ENCODE data around the gene KRTAP4-1.
"Not testable (repeated sequence)": the region's sequence is repeated elsewhere in the genome, so short reads cannot be mapped to it uniquely, and the experiment has no call there.

KRTAP4-1 gene

GRCh38 chr17:41184480-41184961 lies at the start of gene KRTAP4-1:
Gene KRTAP4-1, minus strand, starts transcription at chr17:41184911. Its CDS starts 57 bp downstream, at chr17:41184854.
- no peak for DNase-seq

GRCh38 chr17:41232399-41233105 lies 47.8 kb upstream of the KRTAP4-1 start, which contains the start of gene KRTAP9-3:
Gene KRTAP9-3, plus strand, starts transcription at chr17:41232449. Its CDS starts 53 bp downstream, at chr17:41232502.
- not testable (repeated sequence) for DNase-seq

GRCh38 chr17:41231731-41232130 lies 47.0 kb upstream of the KRTAP4-1 start:
- no peak for DNase-seq

GRCh38 chr17:41230094-41230493 lies 45.4 kb upstream of the KRTAP4-1 start:
- DNase-seq: no peak

- DNase-seq: not testable (repeated sequence)
Observed at GRCh38 chr17:41226598-41227095, 41.9 kb upstream of the KRTAP4-1 start, which contains the start of gene KRTAP9-2. Gene KRTAP9-2, plus strand, starts transcription at chr17:41226648. Its CDS starts 7 bp downstream, at chr17:41226655.

GRCh38 chr17:41226051-41226450 lies 41.3 kb upstream of the KRTAP4-1 start:
- no peak for DNase-seq

- no peak for DNase-seq
Observed at GRCh38 chr17:41223821-41224220, 39.1 kb upstream of the KRTAP4-1 start.

GRCh38 chr17:41215681-41216080 lies 31.0 kb upstream of the KRTAP4-1 start:
- no peak for DNase-seq

GRCh38 chr17:41212524-41213169 lies 27.9 kb upstream of the KRTAP4-1 start:
- DNase-seq: no peak

GRCh38 chr17:41211845-41212466 lies 27.2 kb upstream of the KRTAP4-1 start:
- DNase-seq: no peak

- DNase-seq: no peak
Observed at GRCh38 chr17:41199421-41200078, 14.8 kb upstream of the KRTAP4-1 start.

- no peak for DNase-seq
Observed at GRCh38 chr17:41196068-41196467, 11.4 kb upstream of the KRTAP4-1 start.

GRCh38 chr17:41190328-41190727 lies 5.6 kb upstream of the KRTAP4-1 start:
- DNase-seq: no peak

- DNase-seq: not testable (repeated sequence)
Observed at GRCh38 chr17:41189837-41190318, 5.2 kb upstream of the KRTAP4-1 start, which contains the start of gene KRTAP9-1. Gene KRTAP9-1, plus strand, starts transcription at chr17:41189887. Its CDS starts 0 bp downstream, at chr17:41189887.

- DNase-seq: no peak
Observed at GRCh38 chr17:41186872-41187271, 2.2 kb upstream of the KRTAP4-1 start.

- DNase-seq: no peak
Observed at GRCh38 chr17:41185001-41185400, 290 bp upstream of the KRTAP4-1 start.

- no peak for DNase-seq
Observed at GRCh38 chr17:41178843-41179616, 5.7 kb downstream of the KRTAP4-1 start.

- DNase-seq: no peak
Observed at GRCh38 chr17:41178341-41178740, 6.4 kb downstream of the KRTAP4-1 start.

GRCh38 chr17:41177727-41178271 lies 6.9 kb downstream of the KRTAP4-1 start, which contains the start of gene KRTAP4-2:
Gene KRTAP4-2, minus strand, starts transcription at chr17:41178221. Its CDS starts 57 bp downstream, at chr17:41178164.
- DNase-seq: no peak

GRCh38 chr17:41176744-41177387 lies 7.8 kb downstream of the KRTAP4-1 start:
- DNase-seq: no peak

GRCh38 chr17:41171886-41172285 lies 12.8 kb downstream of the KRTAP4-1 start:
- no peak for DNase-seq

Data from hematopoietic multipotent progenitor cell treated with erythropoietin and hydrocortisone succinate and interleukin-3 and kit ligand, for 8 days (in vitro differentiated cells).